ENCODE data around the gene OLFML2B.

DNA sequence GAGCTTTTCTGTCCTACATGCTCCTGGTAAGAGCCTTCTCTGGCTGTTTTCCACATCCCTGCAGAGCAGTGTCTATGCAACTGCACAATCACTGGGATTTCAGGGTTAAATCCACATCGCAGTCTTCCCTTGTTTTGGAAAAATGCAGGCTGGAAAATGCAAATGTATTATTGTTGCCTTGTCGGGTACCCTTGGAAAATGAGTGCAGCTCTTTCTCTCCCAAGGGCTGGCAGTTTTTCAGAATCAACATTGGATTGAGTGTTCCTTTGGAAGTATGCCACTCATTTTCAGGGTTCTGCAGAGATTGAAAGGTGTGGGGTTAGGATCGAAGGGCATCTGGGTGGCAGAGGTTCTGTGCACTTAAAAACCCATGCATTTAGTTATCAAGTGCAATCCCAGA is 49.1 kb upstream of the OLFML2B start:
- TF ChIP-seq, protein P1, sequence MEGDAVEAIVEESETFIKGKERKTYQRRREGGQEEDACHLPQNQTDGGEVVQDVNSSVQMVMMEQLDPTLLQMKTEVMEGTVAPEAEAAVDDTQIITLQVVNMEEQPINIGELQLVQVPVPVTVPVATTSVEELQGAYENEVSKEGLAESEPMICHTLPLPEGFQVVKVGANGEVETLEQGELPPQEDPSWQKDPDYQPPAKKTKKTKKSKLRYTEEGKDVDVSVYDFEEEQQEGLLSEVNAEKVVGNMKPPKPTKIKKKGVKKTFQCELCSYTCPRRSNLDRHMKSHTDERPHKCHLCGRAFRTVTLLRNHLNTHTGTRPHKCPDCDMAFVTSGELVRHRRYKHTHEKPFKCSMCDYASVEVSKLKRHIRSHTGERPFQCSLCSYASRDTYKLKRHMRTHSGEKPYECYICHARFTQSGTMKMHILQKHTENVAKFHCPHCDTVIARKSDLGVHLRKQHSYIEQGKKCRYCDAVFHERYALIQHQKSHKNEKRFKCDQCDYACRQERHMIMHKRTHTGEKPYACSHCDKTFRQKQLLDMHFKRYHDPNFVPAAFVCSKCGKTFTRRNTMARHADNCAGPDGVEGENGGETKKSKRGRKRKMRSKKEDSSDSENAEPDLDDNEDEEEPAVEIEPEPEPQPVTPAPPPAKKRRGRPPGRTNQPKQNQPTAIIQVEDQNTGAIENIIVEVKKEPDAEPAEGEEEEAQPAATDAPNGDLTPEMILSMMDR (IDR thresholded peaks at IDR 0.05): no peak
- no peak for TF ChIP-seq POLR2A (IDR thresholded peaks at IDR 0.05)
